ENCODE results near the gene STARD13.

STARD13 gene

GRCh38 chr13:33230178-33230881, 55.2 kb downstream of the STARD13 start:
- no peak overlapping the region for H3K27ac ChIP-seq (ENCODE audit: insufficient read depth, low read length, poor library complexity, severe bottlenecking)
- no peak overlapping the region for H3K4me3 ChIP-seq (ENCODE audit: insufficient read depth, low read depth, low read length, poor library complexity, severe bottlenecking)
- H3K27me3 ChIP-seq (replicated peaks; ENCODE audit: control insufficient read depth, insufficient read depth, low read length, poor library complexity, severe bottlenecking): no peaks in the 10 kb centered on the region
- no peaks in the 10 kb centered on the region for H3K36me3 ChIP-seq (ENCODE audit: control insufficient read depth, insufficient read depth, low read length)
- no peaks in the 10 kb centered on the region for H3K4me1 ChIP-seq (ENCODE audit: control insufficient read depth, insufficient read depth, low read length, poor library complexity, severe bottlenecking)
- no peak for DNase-seq
- H3K9me3 ChIP-seq (ENCODE audit: control insufficient read depth, low read length): no peaks in the 10 kb centered on the region

GRCh38 chr13:33229446-33230177, 55.9 kb downstream of the STARD13 start:
- no peak overlapping the region for H3K27ac ChIP-seq (ENCODE audit: insufficient read depth, low read length, poor library complexity, severe bottlenecking)
- H3K27me3 ChIP-seq (replicated peaks; ENCODE audit: control insufficient read depth, insufficient read depth, low read length, poor library complexity, severe bottlenecking): no peaks in the 10 kb centered on the region
- no peaks in the 10 kb centered on the region for H3K4me1 ChIP-seq (ENCODE audit: control insufficient read depth, insufficient read depth, low read length, poor library complexity, severe bottlenecking)
- no peak for DNase-seq
- no peaks in the 10 kb centered on the region for H3K36me3 ChIP-seq (ENCODE audit: control insufficient read depth, insufficient read depth, low read length)
- H3K4me3 ChIP-seq (ENCODE audit: insufficient read depth, low read depth, low read length, poor library complexity, severe bottlenecking): no peak overlapping the region
- H3K9me3 ChIP-seq (ENCODE audit: control insufficient read depth, low read length): no peaks in the 10 kb centered on the region

- no peaks in the 10 kb centered on the region for H3K27me3 ChIP-seq (replicated peaks; ENCODE audit: control insufficient read depth, insufficient read depth, low read length, poor library complexity, severe bottlenecking)
- no peaks in the 10 kb centered on the region for H3K36me3 ChIP-seq (ENCODE audit: control insufficient read depth, insufficient read depth, low read length)
- no peak overlapping the region for H3K27ac ChIP-seq (ENCODE audit: insufficient read depth, low read length, poor library complexity, severe bottlenecking)
- no peaks in the 10 kb centered on the region for H3K9me3 ChIP-seq (ENCODE audit: control insufficient read depth, low read length)
- H3K4me1 ChIP-seq (ENCODE audit: control insufficient read depth, insufficient read depth, low read length, poor library complexity, severe bottlenecking): no peaks in the 10 kb centered on the region
- no peak overlapping the region for H3K4me3 ChIP-seq (ENCODE audit: insufficient read depth, low read depth, low read length, poor library complexity, severe bottlenecking)
- DNase-seq: no peak
These were observed 56.7 kb downstream of the STARD13 start for GRCh38 chr13:33228648-33229445.

- H3K27ac ChIP-seq (ENCODE audit: insufficient read depth, low read length, poor library complexity, severe bottlenecking): no peak overlapping the region
- no peaks in the 10 kb centered on the region for H3K36me3 ChIP-seq (ENCODE audit: control insufficient read depth, insufficient read depth, low read length)
- H3K4me1 ChIP-seq (ENCODE audit: control insufficient read depth, insufficient read depth, low read length, poor library complexity, severe bottlenecking): no peaks in the 10 kb centered on the region
- H3K9me3 ChIP-seq (ENCODE audit: control insufficient read depth, low read length): no peaks in the 10 kb centered on the region
- DNase-seq: no peak
- no peaks in the 10 kb centered on the region for H3K27me3 ChIP-seq (replicated peaks; ENCODE audit: control insufficient read depth, insufficient read depth, low read length, poor library complexity, severe bottlenecking)
- no peak overlapping the region for H3K4me3 ChIP-seq (ENCODE audit: insufficient read depth, low read depth, low read length, poor library complexity, severe bottlenecking)
These were observed 57.5 kb downstream of the STARD13 start for GRCh38 chr13:33227927-33228647.

- Histone ChIP-seq H3K27me3 (replicated peaks; ENCODE audit: control insufficient read depth, insufficient read depth, low read length, poor library complexity, severe bottlenecking) (no peaks in the 10 kb centered on the region), H3K27ac (ENCODE audit: insufficient read depth, low read length, poor library complexity, severe bottlenecking) (no peak overlapping the region), H3K36me3 (ENCODE audit: control insufficient read depth, insufficient read depth, low read length) (no peaks in the 10 kb centered on the region), H3K9me3 (ENCODE audit: control insufficient read depth, low read length) (no peaks in the 10 kb centered on the region), H3K4me1 (ENCODE audit: control insufficient read depth, insufficient read depth, low read length, poor library complexity, severe bottlenecking) (no peaks in the 10 kb centered on the region), H3K4me3 (ENCODE audit: insufficient read depth, low read depth, low read length, poor library complexity, severe bottlenecking) (no peak overlapping the region)
- no peak for DNase-seq
These were observed 60.9 kb downstream of the STARD13 start for GRCh38 chr13:33224686-33225085.

- H3K36me3 ChIP-seq (ENCODE audit: control insufficient read depth, insufficient read depth, low read length): no peaks in the 10 kb centered on the region
- H3K27ac ChIP-seq (ENCODE audit: insufficient read depth, low read length, poor library complexity, severe bottlenecking): no peak overlapping the region
- no peak overlapping the region for H3K4me3 ChIP-seq (ENCODE audit: insufficient read depth, low read depth, low read length, poor library complexity, severe bottlenecking)
- no peaks in the 10 kb centered on the region for H3K27me3 ChIP-seq (replicated peaks; ENCODE audit: control insufficient read depth, insufficient read depth, low read length, poor library complexity, severe bottlenecking)
- DNase-seq: no peak
- no peaks in the 10 kb centered on the region for H3K4me1 ChIP-seq (ENCODE audit: control insufficient read depth, insufficient read depth, low read length, poor library complexity, severe bottlenecking)
- no peaks in the 10 kb centered on the region for H3K9me3 ChIP-seq (ENCODE audit: control insufficient read depth, low read length)
These were observed 61.4 kb downstream of the STARD13 start for GRCh38 chr13:33224191-33224590.

- Histone ChIP-seq H3K4me1 (ENCODE audit: control insufficient read depth, insufficient read depth, low read length, poor library complexity, severe bottlenecking) (no peaks in the 10 kb centered on the region), H3K4me3 (ENCODE audit: insufficient read depth, low read depth, low read length, poor library complexity, severe bottlenecking) (no peak overlapping the region), H3K27me3 (replicated peaks; ENCODE audit: control insufficient read depth, insufficient read depth, low read length, poor library complexity, severe bottlenecking) (no peaks in the 10 kb centered on the region), H3K9me3 (ENCODE audit: control insufficient read depth, low read length) (no peaks in the 10 kb centered on the region), H3K36me3 (ENCODE audit: control insufficient read depth, insufficient read depth, low read length) (no peaks in the 10 kb centered on the region), H3K27ac (ENCODE audit: insufficient read depth, low read length, poor library complexity, severe bottlenecking) (no peak overlapping the region)
- DNase-seq: no peak
These were observed 65.6 kb downstream of the STARD13 start for GRCh38 chr13:33219926-33220325.

- no peak overlapping the region for H3K4me3 ChIP-seq (ENCODE audit: insufficient read depth, low read depth, low read length, poor library complexity, severe bottlenecking)
- H3K9me3 ChIP-seq (ENCODE audit: control insufficient read depth, low read length): no peaks in the 10 kb centered on the region
- no peaks in the 10 kb centered on the region for H3K4me1 ChIP-seq (ENCODE audit: control insufficient read depth, insufficient read depth, low read length, poor library complexity, severe bottlenecking)
- H3K27ac ChIP-seq (ENCODE audit: insufficient read depth, low read length, poor library complexity, severe bottlenecking): no peak overlapping the region
- H3K27me3 ChIP-seq (replicated peaks; ENCODE audit: control insufficient read depth, insufficient read depth, low read length, poor library complexity, severe bottlenecking): no peaks in the 10 kb centered on the region
- DNase-seq: no peak
- no peaks in the 10 kb centered on the region for H3K36me3 ChIP-seq (ENCODE audit: control insufficient read depth, insufficient read depth, low read length)
These were observed 67.1 kb downstream of the STARD13 start for GRCh38 chr13:33218426-33218825.

- H3K36me3 ChIP-seq (ENCODE audit: control insufficient read depth, insufficient read depth, low read length): no peaks in the 10 kb centered on the region
- no peak for DNase-seq
- H3K27ac ChIP-seq (ENCODE audit: insufficient read depth, low read length, poor library complexity, severe bottlenecking): no peak overlapping the region
- H3K4me3 ChIP-seq (ENCODE audit: insufficient read depth, low read depth, low read length, poor library complexity, severe bottlenecking): no peak overlapping the region
- no peaks in the 10 kb centered on the region for H3K4me1 ChIP-seq (ENCODE audit: control insufficient read depth, insufficient read depth, low read length, poor library complexity, severe bottlenecking)
- no peaks in the 10 kb centered on the region for H3K27me3 ChIP-seq (replicated peaks; ENCODE audit: control insufficient read depth, insufficient read depth, low read length, poor library complexity, severe bottlenecking)
- H3K9me3 ChIP-seq (ENCODE audit: control insufficient read depth, low read length): no peaks in the 10 kb centered on the region
These were observed 67.5 kb downstream of the STARD13 start for GRCh38 chr13:33218020-33218419.
